HG03135 (cell line): ENCODE data around the gene HBA1.
"Not testable (repeated sequence)": the region's sequence is repeated elsewhere in the genome, so short reads cannot be mapped to it uniquely, and the experiment has no call there.

Experiments
- ATAC-seq: cut with Tn5 transposase; IDR thresholded peaks from one replicate; pipeline ENCODE4 v1.9.1; 2021; ENCODE audit warnings: mild to moderate bottlenecking, moderate library complexity; ENCODE audit not compliant: unreplicated experiment

The HBA1 gene

GRCh38 chr16:194516-194915, 18.0 kb downstream of the HBA1 start:
- ATAC-seq = no peak

- ATAC-seq = no peak
These were observed 23.9 kb downstream of the HBA1 start for GRCh38 chr16:200388-200787.

- ATAC-seq = no peak
These were observed 26.8 kb downstream of the HBA1 start for GRCh38 chr16:203246-203645.

GRCh38 chr16:204046-204445, 27.6 kb downstream of the HBA1 start:
- not testable (repeated sequence) for ATAC-seq

GRCh38 chr16:209359-209758, 32.9 kb downstream of the HBA1 start:
- ATAC-seq = not testable (repeated sequence)

GRCh38 chr16:211631-212180, 35.2 kb downstream of the HBA1 start:
- not testable (repeated sequence) for ATAC-seq

- no peak for ATAC-seq
These were observed 36.5 kb downstream of the HBA1 start for GRCh38 chr16:212999-213398.

- ATAC-seq = no peak
These were observed 43.5 kb downstream of the HBA1 start for GRCh38 chr16:220021-220420.
